ENCODE measurements around the gene PDGFD.

Gene PDGFD

GRCh38 chr11:104122011-104122635, 41.8 kb downstream of the PDGFD start:
- no peak for TF ChIP-seq CTCF (IDR thresholded peaks at IDR 0.05; ENCODE audit: low read depth, low read length)
- no peak for DNase-seq (ENCODE audit: low read depth, low spot score)
- in situ Hi-C loops (cut with HindIII; ENCODE audit: low sequenced_read_pairs), result no loop called here
- H3K4me3 ChIP-seq (ENCODE audit: low read depth, low read length), result no peak overlapping the region

DNA sequence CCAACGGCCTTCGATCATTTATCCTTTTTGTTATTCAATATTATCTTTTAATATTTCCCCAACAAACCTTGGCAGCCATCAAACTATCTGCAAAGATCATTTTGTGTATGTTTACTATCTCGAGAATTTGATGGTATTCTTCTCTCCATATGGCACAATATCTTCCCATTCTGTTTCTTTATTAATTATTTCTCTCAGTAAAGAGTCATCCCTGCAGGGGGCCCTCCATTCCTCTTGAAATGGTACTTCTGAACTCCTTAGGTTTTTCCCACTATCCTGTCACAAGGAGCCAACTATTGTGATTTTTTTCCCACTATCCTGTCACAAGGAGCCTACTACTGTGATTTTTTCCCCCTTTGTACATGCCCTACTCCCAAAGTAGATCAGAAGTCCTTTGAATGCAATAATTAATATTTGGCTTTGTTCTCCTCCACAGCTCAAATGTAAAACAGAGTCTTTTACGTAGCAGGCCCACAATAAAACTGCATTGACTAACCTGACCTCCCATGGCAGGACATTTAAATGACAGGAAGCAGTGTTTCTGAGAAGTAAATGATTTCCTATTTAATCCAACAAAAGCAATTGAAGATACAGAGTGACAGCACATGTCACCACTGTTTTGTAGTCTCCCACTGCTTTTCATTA, 43.3 kb downstream of the PDGFD start:
- no peak for TF ChIP-seq CTCF (IDR thresholded peaks at IDR 0.05; ENCODE audit: low read depth, low read length)
- H3K4me3 ChIP-seq (ENCODE audit: low read depth, low read length), result no peak overlapping the region
- no peak for DNase-seq (ENCODE audit: low read depth, low spot score)
- in situ Hi-C loops (cut with HindIII; ENCODE audit: low sequenced_read_pairs), result no loop called here

DNA sequence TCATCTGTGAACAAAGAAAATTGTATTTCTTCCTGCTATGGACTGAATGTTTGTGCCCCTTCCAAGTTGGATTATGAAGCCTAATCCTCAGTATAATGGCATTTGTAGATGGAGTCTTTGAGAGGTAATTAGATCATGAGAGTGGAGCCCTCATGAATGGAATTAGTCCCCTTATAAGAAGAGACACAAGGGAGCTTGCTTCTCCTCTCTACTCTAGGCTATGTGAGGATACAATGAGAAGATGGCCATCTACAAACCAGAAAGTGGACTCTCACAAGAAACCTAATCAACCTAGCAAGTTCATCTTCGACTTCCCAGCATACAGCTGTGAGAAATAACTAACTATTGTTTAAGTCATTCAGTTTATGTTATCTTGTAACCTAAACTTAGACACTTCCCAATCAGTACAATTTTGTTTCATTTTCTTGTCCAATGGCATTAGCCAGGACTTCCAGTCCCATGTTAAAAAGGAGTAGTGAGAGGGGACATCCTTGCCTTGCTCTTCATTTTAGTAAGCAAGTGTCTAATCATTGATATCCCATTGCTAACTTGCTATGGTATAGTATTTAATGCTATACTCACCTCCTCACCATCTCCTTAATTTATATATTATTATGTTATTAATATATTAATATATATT, 45.7 kb downstream of the PDGFD start:
- no peak overlapping the region for H3K4me3 ChIP-seq (ENCODE audit: low read depth, low read length)
- TF ChIP-seq CTCF (IDR thresholded peaks at IDR 0.05; ENCODE audit: low read depth, low read length), result no peak
- no peak for DNase-seq (ENCODE audit: low read depth, low spot score)
- in situ Hi-C loops (cut with HindIII; ENCODE audit: low sequenced_read_pairs), result no loop called here

DNA sequence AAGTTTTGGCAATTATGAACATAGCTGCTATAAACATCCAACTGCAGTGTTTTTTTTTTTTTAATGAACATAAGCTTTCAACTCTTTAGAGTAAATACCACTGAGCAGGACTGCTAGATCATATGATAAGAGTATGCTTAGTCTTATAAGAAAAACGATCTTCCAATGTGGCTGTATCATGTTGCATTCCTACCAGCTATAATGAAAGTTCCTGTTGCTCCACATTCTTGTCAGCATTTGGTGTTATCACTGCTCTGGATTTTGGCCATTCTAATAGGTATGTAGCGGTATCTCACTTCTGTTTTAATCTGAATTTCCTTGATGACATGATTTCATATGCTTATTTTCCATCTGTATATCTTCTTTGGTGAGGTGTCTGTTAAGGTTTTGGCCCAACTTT, 50.4 kb downstream of the PDGFD start:
- no peak overlapping the region for H3K4me3 ChIP-seq (ENCODE audit: low read depth, low read length)
- in situ Hi-C loops (cut with HindIII; ENCODE audit: low sequenced_read_pairs), result no loop called here
- no peak for TF ChIP-seq CTCF (IDR thresholded peaks at IDR 0.05; ENCODE audit: low read depth, low read length)
- DNase-seq (ENCODE audit: low read depth, low spot score), result no peak

GRCh38 chr11:104106136-104106754, 57.7 kb downstream of the PDGFD start:
- no peak overlapping the region for H3K4me3 ChIP-seq (ENCODE audit: low read depth, low read length)
- in situ Hi-C loops (cut with HindIII; ENCODE audit: low sequenced_read_pairs), result no loop called here

More at GRCh38 chr11:104106136-104106754, 57.7 kb downstream of the PDGFD start:
- no peak for DNase-seq (ENCODE audit: low read depth, low spot score)
- no peak for TF ChIP-seq CTCF (IDR thresholded peaks at IDR 0.05; ENCODE audit: low read depth, low read length)

All from astrocyte of the spinal cord (primary cell).